NCI-H2107 treated with DMSO at 0.1 percent for 48 hours (cell line): ENCODE data around the gene POLR3B.

Experiments
- DNase-seq: peaks from one replicate; lab custom pipeline; 2025; ENCODE audit not compliant: unreplicated experiment; lab: John Stamatoyannopoulos, UW

POLR3B gene

DNA sequence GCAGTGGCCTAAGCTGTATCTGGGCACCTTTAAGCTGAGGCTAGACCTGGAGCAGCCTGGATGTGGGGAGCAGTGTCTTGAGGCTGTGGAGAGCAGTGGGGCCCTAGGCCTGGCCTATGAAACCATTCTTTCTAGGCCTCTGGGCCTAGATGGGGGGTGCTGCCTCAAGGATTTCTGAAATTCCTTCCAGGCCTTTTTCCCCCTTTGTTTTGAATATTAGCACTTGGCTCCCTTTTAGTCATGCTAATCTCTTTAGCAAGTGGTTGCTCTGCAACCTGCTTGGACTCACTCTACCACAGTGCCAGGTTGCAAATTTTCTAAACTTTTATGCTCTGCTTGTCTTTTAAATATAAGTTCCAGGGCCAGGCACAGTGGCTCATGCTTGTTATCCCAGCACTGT lies 183.7 kb downstream of the POLR3B start:
- no peak for DNase-seq

DNA sequence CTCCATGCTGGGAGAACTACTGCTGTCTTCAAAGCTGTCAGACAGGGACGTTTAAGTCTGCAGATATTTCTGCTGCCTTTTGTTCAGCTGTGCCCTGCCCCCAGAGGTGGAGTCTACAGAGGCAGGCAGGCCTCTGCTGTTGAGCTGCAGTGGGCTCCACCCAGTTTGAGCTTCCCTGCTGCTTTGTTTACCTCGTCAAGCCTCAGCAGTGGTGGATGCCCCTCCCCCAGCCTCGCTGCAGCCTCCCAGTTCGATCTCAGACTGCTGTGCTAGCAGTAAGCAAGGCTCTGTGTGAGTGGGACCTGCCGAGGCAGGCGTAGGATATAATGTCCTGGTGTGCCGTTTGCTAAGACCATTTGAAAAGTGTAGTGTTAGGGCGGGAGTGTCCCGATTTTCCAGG lies 193.9 kb downstream of the POLR3B start:
- no peak for DNase-seq

DNA sequence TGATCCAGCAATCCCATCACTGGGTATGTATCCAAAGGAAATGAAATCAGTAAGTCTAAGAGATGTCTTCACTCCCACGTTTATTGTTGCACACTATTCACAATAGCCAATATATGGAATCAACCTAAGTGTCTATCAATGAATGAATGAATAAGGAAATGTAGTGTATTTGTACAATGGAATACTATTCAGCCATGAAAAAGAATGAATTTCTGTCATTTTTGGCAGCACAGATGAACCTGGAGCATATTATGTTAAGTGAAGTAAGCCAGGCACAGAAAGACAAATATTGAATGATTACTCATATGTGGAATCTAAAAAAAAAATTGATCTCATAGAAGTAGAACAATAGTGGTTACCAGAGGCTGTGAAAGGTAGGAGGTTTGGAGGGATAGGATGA lies 194.7 kb downstream of the POLR3B start:
- DNase-seq: no peak
